Gastrocnemius medialis (tissue), 4 donors: Measurements from ENCODE around the gene TERB1. TPM values are rescaled to one million over a fixed set of nuclear protein-coding genes. Genes with fewer than 3 reads are reported as not detected.

Source experiments
- ATAC-seq, 2 donors: fragments of 150-250 bp; one replicate each; pipeline ENCODE4 v1.9.1; 2016
- DNase-seq, 2 donors: peaks; one replicate each; pipeline ENCODE4 v3.0.0-alpha.2; 2019
- H3K27ac ChIP-seq, 4 donors: fragments of 200-600 bp; sonication (generic); 1 replicate in 1 of 4; 2 replicates in 3 of 4; pipeline ENCODE4 v1.5.1; 2016 to 2018; ENCODE audit warnings: mild to moderate bottlenecking in 2 of 4, moderate library complexity in 1 of 4
- H3K27me3 ChIP-seq, 3 donors: fragments of 200-600 bp; sonication (generic) in 2 of 3; 1 replicate in 1 of 3; 2 replicates in 2 of 3; pipeline versions ENCODE4 v1.5.1 to v1.6.0; 2016 to 2019; ENCODE audit warnings: mild to moderate bottlenecking in 1 of 3, moderate library complexity in 1 of 3
- H3K36me3 ChIP-seq, 2 donors: fragments of 200-600 bp; sonication (generic) in 1 of 2; one replicate each; pipeline ENCODE4 v1.5.1; 2017 to 2018
- H3K4me1 ChIP-seq, 2 donors: fragments of 200-600 bp; sonication (generic) in 1 of 2; one replicate each; pipeline ENCODE4 v1.5.1; 2016 to 2017; ENCODE audit warnings: mild to moderate bottlenecking in 2 of 2
- H3K4me3 ChIP-seq, 4 donors: fragments of 200-600 bp; sonication (generic) in 3 of 4; 1 replicate in 1 of 4; 2 replicates in 3 of 4; pipeline ENCODE4 v1.5.1; 2016 to 2019; ENCODE audit warnings: mild to moderate bottlenecking in 2 of 4
- H3K9me3 ChIP-seq, 3 donors: fragments of 200-600 bp; sonication (generic) in 2 of 3; 1 replicate in 1 of 3; 2 replicates in 2 of 3; pipeline ENCODE4 v1.5.1; 2016 to 2019
- POLR2A ChIP-seq, 2 donors: fragments of 450-650 bp; IDR thresholded peaks; one replicate each; pipeline ENCODE4 v1.6.1; 2017; ENCODE audit warnings: antibody characterized with exemption in 2 of 2, mild to moderate bottlenecking in 2 of 2, moderate library complexity in 2 of 2
- in situ Hi-C, 4 donors: fragments of 200-750 bp; cut with MboI; loops; one replicate each; pipeline versions ENCODE4 v1.15.0 to v1.8.0; 2017; ENCODE audit warnings: low sequenced_read_pairs in 4 of 4
- intact Hi-C: fragments of 100-400 bp; cut with DNase I; formaldehyde crosslinking; loops from one replicate; pipeline ENCODE4 v1.15.1; 2023; ENCODE audit warnings: low total_unique reads
- total RNA-seq, 4 donors: library from RNA; depleted of rRNA; stranded (reverse); fragments of >200 nt; gene quantifications; one replicate each; pipeline versions ENCODE4 v1.1.0 to v1.2.3, GENCODE V29; 2016
- TF ChIP-seq, protein P1 (sequence below), 5 experiments: fragments of 450-650 bp in 3 of 5; fragments of 200-600 bp in 2 of 5; sonication (generic) in 2 of 5; IDR thresholded peaks in 4 of 5; conservative IDR thresholded peaks in 1 of 5; 1 replicate in 4 of 5; 2 replicates in 1 of 5; pipeline ENCODE4 v1.5.1; 2016 to 2019; ENCODE audit warnings: antibody characterized with exemption in 5 of 5, mild to moderate bottlenecking in 3 of 5, moderate library complexity in 3 of 5

The TERB1 gene
- total RNA-seq, 4 donors from 2014 or later = not detected

DNA sequence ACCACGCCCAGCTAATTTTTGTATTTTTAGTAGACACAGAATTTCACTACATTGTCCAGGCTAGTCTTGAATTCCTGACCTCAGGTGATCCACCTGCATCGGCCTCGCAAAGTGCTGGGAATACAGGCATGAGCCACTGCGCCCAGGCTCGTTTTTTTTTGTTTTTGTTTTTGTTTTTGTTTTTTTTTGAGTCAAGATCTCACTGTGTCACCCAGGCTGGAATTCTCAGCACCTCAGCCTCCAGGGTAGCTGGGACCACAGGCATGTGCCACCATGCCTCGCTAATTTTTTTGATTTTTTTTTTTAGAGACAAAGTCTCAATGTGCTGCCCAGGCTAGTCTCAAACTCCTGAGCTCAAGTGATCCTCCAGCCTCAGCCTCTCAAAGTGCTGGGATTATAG is 87.3 kb downstream of the TERB1 start:
- H3K36me3 ChIP-seq = peaks cover 0 to 9% of the 10 kb centered on the region in 2 donors
- intact Hi-C loops (no loop called here), in situ Hi-C loops (no loop called here)
- TF ChIP-seq, protein P1, sequence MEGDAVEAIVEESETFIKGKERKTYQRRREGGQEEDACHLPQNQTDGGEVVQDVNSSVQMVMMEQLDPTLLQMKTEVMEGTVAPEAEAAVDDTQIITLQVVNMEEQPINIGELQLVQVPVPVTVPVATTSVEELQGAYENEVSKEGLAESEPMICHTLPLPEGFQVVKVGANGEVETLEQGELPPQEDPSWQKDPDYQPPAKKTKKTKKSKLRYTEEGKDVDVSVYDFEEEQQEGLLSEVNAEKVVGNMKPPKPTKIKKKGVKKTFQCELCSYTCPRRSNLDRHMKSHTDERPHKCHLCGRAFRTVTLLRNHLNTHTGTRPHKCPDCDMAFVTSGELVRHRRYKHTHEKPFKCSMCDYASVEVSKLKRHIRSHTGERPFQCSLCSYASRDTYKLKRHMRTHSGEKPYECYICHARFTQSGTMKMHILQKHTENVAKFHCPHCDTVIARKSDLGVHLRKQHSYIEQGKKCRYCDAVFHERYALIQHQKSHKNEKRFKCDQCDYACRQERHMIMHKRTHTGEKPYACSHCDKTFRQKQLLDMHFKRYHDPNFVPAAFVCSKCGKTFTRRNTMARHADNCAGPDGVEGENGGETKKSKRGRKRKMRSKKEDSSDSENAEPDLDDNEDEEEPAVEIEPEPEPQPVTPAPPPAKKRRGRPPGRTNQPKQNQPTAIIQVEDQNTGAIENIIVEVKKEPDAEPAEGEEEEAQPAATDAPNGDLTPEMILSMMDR (IDR thresholded peaks at IDR 0.05 in 4 of 5, conservative IDR thresholded peaks at IDR 0.05 in 1 of 5) = no peak
- no peak for TF ChIP-seq POLR2A (IDR thresholded peaks at IDR 0.05)
- H3K27me3 ChIP-seq = no peaks in the 10 kb centered on the region
- peaks cover 7 to 8% of the 10 kb centered on the region in 2 donors for H3K4me1 ChIP-seq
- no peak overlapping the region for H3K27ac ChIP-seq
- no peak for DNase-seq
- no peak overlapping the region for H3K4me3 ChIP-seq
- H3K9me3 ChIP-seq = no peaks in the 10 kb centered on the region
- ATAC-seq = no peak

DNA sequence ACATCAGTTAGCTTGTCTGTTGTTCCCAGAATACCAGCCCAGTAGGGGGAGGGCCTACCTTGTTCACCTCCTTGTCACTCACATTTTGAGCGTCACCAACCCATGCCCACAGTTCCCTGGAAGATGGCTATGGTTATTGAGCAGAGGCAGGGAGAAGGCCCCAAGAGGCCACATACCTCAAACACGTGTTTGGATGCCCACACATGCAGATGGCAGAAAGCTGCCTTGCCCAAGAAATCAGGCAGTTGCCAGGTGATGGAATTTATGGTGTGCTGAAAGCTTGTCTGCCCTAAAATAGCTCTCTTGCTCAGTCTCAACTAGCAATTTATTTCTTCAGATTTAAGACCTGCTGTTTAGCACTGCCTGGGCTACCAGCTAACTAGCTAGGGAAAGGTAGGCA is 88.3 kb downstream of the TERB1 start:
- H3K4me1 ChIP-seq = peaks cover 7 to 8% of the 10 kb centered on the region in 2 donors
- ATAC-seq (peak; percentile 89 to 92), DNase-seq (peak in 1 of 2 donors; percentile 52)
- no peaks in the 10 kb centered on the region for H3K9me3 ChIP-seq
- TF ChIP-seq, protein P1 (IDR thresholded peaks at IDR 0.05 in 4 of 5, conservative IDR thresholded peaks at IDR 0.05 in 1 of 5) = no peak
- no peak for TF ChIP-seq POLR2A (IDR thresholded peaks at IDR 0.05)
- H3K27me3 ChIP-seq = no peaks in the 10 kb centered on the region
- peaks cover 0 to 8% of the 10 kb centered on the region in 2 donors for H3K36me3 ChIP-seq
- no peak overlapping the region for H3K4me3 ChIP-seq
- in situ Hi-C loops (no loop called here), intact Hi-C loops (no loop called here)
- H3K27ac ChIP-seq = peak overlapping the region in 1 of 4 donors; percentile 7

DNA sequence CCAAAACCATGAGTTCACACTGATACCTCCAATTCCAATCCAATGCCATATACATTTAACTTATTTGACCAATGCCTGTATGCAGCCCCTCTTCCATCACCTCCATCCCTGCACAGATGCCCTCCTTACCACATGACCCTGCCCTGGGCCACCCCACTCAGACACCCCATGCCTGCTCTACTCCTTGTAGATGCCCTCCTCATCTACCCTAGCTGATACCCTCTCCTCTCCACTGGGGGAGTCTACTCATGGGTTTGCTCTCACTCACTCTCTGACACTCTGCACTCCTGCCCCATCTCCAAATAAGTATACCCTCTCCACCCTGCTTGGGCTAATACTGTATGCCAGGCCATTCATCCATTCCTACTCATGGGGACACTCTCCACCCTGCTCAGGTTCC is 88.9 kb downstream of the TERB1 start:
- intact Hi-C loops (no loop called here), in situ Hi-C loops (no loop called here)
- DNase-seq (no peak), ATAC-seq (no peak)
- Histone ChIP-seq H3K4me3 (no peak overlapping the region), H3K27ac (no peak overlapping the region), H3K36me3 (peaks cover 0 to 5% of the 10 kb centered on the region in 2 donors), H3K9me3 (no peaks in the 10 kb centered on the region), H3K27me3 (no peaks in the 10 kb centered on the region), H3K4me1 (peaks cover 7 to 8% of the 10 kb centered on the region in 2 donors)
- TF ChIP-seq, protein P1 (IDR thresholded peaks at IDR 0.05 in 4 of 5, conservative IDR thresholded peaks at IDR 0.05 in 1 of 5) = no peak
- no peak for TF ChIP-seq POLR2A (IDR thresholded peaks at IDR 0.05)

DNA sequence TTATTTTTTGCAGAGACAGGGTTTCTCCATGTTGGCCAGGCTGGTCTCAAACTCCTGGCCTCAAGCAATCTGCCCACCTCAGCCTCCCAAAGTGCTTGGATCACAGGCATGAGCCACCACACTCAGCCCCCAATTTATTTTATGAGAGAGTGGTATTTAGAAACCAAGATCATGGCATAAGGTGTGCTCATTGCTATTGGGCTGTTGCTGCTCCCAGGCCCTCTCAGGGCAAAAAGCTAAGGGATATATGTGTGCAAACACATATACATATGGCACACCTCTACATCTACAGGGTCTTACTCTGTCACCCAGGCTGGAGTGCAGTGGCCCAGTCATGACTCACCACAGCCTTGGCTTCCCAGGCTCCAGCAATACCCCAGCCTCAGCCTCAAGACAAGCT is 89.8 kb downstream of the TERB1 start:
- Histone ChIP-seq H3K4me3 (no peak overlapping the region), H3K27me3 (no peaks in the 10 kb centered on the region), H3K9me3 (no peaks in the 10 kb centered on the region), H3K4me1 (peaks cover 7 to 10% of the 10 kb centered on the region in 2 donors), H3K36me3 (no peaks in the 10 kb centered on the region), H3K27ac (no peak overlapping the region)
- in situ Hi-C loops = no loop called here
- ATAC-seq = no peak
- no peak for DNase-seq
- TF ChIP-seq, protein P1 (IDR thresholded peaks at IDR 0.05 in 4 of 5, conservative IDR thresholded peaks at IDR 0.05 in 1 of 5) = no peak
- no peak for TF ChIP-seq POLR2A (IDR thresholded peaks at IDR 0.05)
- intact Hi-C loops = no loop called here

DNA sequence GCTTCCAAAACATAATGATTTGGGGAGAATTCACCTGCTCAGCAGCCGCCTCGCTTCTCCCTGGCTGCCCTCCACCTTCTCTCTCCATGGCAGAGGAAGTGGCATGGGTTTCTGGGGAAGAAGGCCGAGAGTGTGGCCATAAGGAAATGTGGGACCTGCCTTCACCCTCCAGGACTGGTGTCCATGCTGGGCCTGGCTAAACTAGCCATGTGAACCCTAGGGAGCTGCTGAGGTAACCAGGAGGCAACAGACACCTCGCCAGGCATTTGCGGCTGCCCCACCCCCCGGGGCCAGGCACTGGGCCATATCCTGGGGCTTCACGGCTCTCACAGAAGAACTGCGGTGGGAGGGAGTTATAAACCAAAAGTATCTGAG is 94.9 kb downstream of the TERB1 start:
- ATAC-seq = peak in 1 of 2 donors; percentile 24
- H3K4me3 ChIP-seq = no peak overlapping the region
- no peaks in the 10 kb centered on the region for H3K9me3 ChIP-seq
- DNase-seq = no peak
- in situ Hi-C loops = no loop called here
- H3K36me3 ChIP-seq = no peaks in the 10 kb centered on the region
- intact Hi-C loops = no loop called here
- no peaks in the 10 kb centered on the region for H3K27me3 ChIP-seq
- peak overlapping the region; percentile 55 to 80 (median 68) for H3K27ac ChIP-seq
- peaks cover 5 to 8% of the 10 kb centered on the region in 2 donors for H3K4me1 ChIP-seq
- TF ChIP-seq, protein P1 (IDR thresholded peaks at IDR 0.05 in 4 of 5, conservative IDR thresholded peaks at IDR 0.05 in 1 of 5) = no peak
- TF ChIP-seq POLR2A (IDR thresholded peaks at IDR 0.05) = no peak
